ENCODE results near the gene OR56B1. TPM values are rescaled to one million over a fixed set of nuclear protein-coding genes. Genes with fewer than 3 reads are reported as not detected.

The OR56B1 gene
- total RNA-seq, 1 donor: under 0.01 TPM

DNA sequence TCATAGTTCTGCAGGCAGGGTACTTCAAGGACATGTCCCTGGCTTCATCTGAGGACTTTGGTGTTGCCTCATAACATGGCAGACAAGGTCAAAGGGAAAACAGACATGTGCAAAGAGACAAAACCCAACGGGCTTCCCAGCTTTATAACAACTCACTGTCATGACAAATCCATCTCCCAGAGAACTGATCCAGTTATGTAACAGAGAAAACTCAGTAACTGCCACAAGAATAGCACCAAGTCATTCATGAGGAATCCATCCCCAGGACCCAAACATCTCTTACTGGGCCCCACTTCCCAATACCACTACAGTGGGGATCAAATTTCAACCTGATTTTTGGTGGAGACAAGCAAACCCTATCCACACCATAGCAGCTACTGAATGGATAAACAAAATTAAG is 30.8 kb downstream of the OR56B1 start:
- TF ChIP-seq, protein P1, sequence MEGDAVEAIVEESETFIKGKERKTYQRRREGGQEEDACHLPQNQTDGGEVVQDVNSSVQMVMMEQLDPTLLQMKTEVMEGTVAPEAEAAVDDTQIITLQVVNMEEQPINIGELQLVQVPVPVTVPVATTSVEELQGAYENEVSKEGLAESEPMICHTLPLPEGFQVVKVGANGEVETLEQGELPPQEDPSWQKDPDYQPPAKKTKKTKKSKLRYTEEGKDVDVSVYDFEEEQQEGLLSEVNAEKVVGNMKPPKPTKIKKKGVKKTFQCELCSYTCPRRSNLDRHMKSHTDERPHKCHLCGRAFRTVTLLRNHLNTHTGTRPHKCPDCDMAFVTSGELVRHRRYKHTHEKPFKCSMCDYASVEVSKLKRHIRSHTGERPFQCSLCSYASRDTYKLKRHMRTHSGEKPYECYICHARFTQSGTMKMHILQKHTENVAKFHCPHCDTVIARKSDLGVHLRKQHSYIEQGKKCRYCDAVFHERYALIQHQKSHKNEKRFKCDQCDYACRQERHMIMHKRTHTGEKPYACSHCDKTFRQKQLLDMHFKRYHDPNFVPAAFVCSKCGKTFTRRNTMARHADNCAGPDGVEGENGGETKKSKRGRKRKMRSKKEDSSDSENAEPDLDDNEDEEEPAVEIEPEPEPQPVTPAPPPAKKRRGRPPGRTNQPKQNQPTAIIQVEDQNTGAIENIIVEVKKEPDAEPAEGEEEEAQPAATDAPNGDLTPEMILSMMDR (IDR thresholded peaks at IDR 0.05; ENCODE audit: extremely low read depth, low read depth, low read length): no peak
- H2AFZ ChIP-seq (ENCODE audit: low read length): no peak overlapping the region

DNA sequence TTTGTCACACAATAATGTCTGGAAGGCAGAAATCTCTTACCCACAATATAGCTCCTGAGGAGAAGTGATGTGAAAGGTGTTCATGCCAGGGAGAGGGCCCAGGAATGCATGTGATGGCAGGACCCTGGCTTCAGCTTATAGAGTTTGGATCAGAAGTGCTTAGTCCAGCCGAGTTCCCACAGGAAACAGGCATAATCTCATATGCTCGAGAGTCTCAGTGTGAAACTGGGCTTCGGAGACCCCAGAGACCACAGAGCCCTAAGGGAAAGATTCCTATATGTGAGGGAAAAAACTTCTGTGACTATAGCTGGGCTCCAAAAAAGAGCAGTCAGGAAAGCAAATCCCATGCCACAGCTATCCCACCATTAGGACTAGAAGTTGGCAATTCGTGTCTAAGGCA is 47.0 kb downstream of the OR56B1 start, which contains the start of gene OR52N5:
Gene OR52N5 (minus strand): TSS at position 101 of the 400 bp plus-strand sequence. CDS start 4,721 bp downstream, outside the sequence.
- H3K4me1 ChIP-seq (ENCODE audit: insufficient read depth, low read length): no peaks in the 10 kb centered on the region
- no peak within 1 kb of the TSS for H3K4me2 ChIP-seq (ENCODE audit: insufficient read depth, low read length)
- H3K79me2 ChIP-seq (ENCODE audit: insufficient read depth, low read length): no peaks in the 10 kb centered on the region
- H3K27ac ChIP-seq (ENCODE audit: low read depth, low read length): no peak within 1 kb of the TSS
- H2AFZ ChIP-seq (ENCODE audit: low read length): no peak within 1 kb of the TSS
- H4K20me1 ChIP-seq (ENCODE audit: insufficient read depth, low read length): no peaks in the 10 kb centered on the region
- TF ChIP-seq, protein P1 (IDR thresholded peaks at IDR 0.05; ENCODE audit: extremely low read depth, low read depth, low read length): no peak
- H3K9me3 ChIP-seq (ENCODE audit: low read depth, low read length): no peaks in the 10 kb centered on the region
- H3K36me3 ChIP-seq (ENCODE audit: insufficient read depth, low read length): no peaks in the 10 kb centered on the region
- no peak for DNase-seq (ENCODE audit: insufficient read length, low spot score, missing footprints)
- no peaks in the 10 kb centered on the region for H3K27me3 ChIP-seq (ENCODE audit: insufficient read depth, low read length)
- no peak within 1 kb of the TSS for H3K4me3 ChIP-seq (ENCODE audit: insufficient read depth, low read length)

More for the DNA sequence above, 30.8 kb downstream of the OR56B1 start:
- no peak overlapping the region for H3K27ac ChIP-seq (ENCODE audit: low read depth, low read length)
- no peak overlapping the region for H3K4me3 ChIP-seq (ENCODE audit: insufficient read depth, low read length)
- no peak for DNase-seq (ENCODE audit: insufficient read length, low spot score, missing footprints)
- no peaks in the 10 kb centered on the region for H3K79me2 ChIP-seq (ENCODE audit: insufficient read depth, low read length)
- no peaks in the 10 kb centered on the region for H3K9me3 ChIP-seq (ENCODE audit: low read depth, low read length)
- no peak overlapping the region for H3K4me2 ChIP-seq (ENCODE audit: insufficient read depth, low read length)
- H4K20me1 ChIP-seq (ENCODE audit: insufficient read depth, low read length): no peaks in the 10 kb centered on the region
- H3K4me1 ChIP-seq (ENCODE audit: insufficient read depth, low read length): no peaks in the 10 kb centered on the region
- H3K27me3 ChIP-seq (ENCODE audit: insufficient read depth, low read length): no peaks in the 10 kb centered on the region
- no peaks in the 10 kb centered on the region for H3K36me3 ChIP-seq (ENCODE audit: insufficient read depth, low read length)

Other genes with a start within 250 kb of the OR56B1 start
- gene OR52D1, start 247.8 kb upstream of the OR56B1 start, total RNA-seq: not detected in 2 replicates
- gene UBQLN3, start 226.5 kb upstream of the OR56B1 start, total RNA-seq: under 0.01 TPM in 1 of 2 replicates, not detected in the other
- 0.29 and 0.36 TPM in 2 replicates for gene UBQLNL, start 219.7 kb upstream of the OR56B1 start, total RNA-seq
- gene OR52H1, start 187.9 kb upstream of the OR56B1 start, total RNA-seq: 0.29 and 0.36 TPM in 2 replicates
- gene OR52B6, start 155.6 kb upstream of the OR56B1 start, total RNA-seq: not detected in 2 replicates
- gene TRIM6, start 139.8 kb upstream of the OR56B1 start, total RNA-seq: 3.6 and 3.8 TPM in 2 replicates
- gene TRIM34, start 111.4 kb upstream of the OR56B1 start, total RNA-seq: 8.3 and 10.3 TPM in 2 replicates
- 25.9 and 29.7 TPM in 2 replicates for gene TRIM5, start 51.4 kb upstream of the OR56B1 start, total RNA-seq
- gene TRIM22, start 46.7 kb upstream of the OR56B1 start, total RNA-seq: 152 and 185 TPM in 2 replicates
- not detected in 2 replicates for gene OR52N4, start 17.8 kb downstream of the OR56B1 start, total RNA-seq
- not detected in 2 replicates for gene OR52N5, start 46.9 kb downstream of the OR56B1 start, total RNA-seq
- 0.36 TPM in 1 of 2 replicates, not detected in the other for gene OR52N1, start 54.8 kb downstream of the OR56B1 start, total RNA-seq
- gene OR52N2, start 72.5 kb downstream of the OR56B1 start, total RNA-seq: not detected in 2 replicates
- 1.4 TPM in 1 of 2 replicates, not detected in the other for gene OR52E6, start 105.4 kb downstream of the OR56B1 start, total RNA-seq
- 0.36 TPM in 1 of 2 replicates, not detected in the other for gene OR52E8, start 121.2 kb downstream of the OR56B1 start, total RNA-seq
- gene OR52E4, start 144.2 kb downstream of the OR56B1 start, total RNA-seq: not detected in 2 replicates
- not detected in 2 replicates for gene OR52E5, start 156.8 kb downstream of the OR56B1 start, total RNA-seq
- not detected in 2 replicates for gene OR56A3, start 205.8 kb downstream of the OR56B1 start, total RNA-seq
- not detected in 2 replicates for gene OR56A5, start 232.0 kb downstream of the OR56B1 start, total RNA-seq